HG03558 (cell line): ENCODE measurements around the gene VOPP1.

Experiments used
- ATAC-seq: cut with Tn5 transposase; IDR thresholded peaks from one replicate; pipeline ENCODE4 v1.9.1; 2021; ENCODE audit warnings: moderate number of reproducible peaks; ENCODE audit not compliant: unreplicated experiment; ENCODE audit errors: extremely low read depth

VOPP1 gene

GRCh38 chr7:55534916-55535590 lies 37.2 kb downstream of the VOPP1 start:
- no peak for ATAC-seq

GRCh38 chr7:55534262-55534915 lies 37.9 kb downstream of the VOPP1 start:
- ATAC-seq: peak; percentile 48

GRCh38 chr7:55533729-55534080 lies 38.6 kb downstream of the VOPP1 start:
- ATAC-seq: no peak

- peak; percentile 31 for ATAC-seq
Measured at GRCh38 chr7:55533050-55533728, 39.1 kb downstream of the VOPP1 start.

- ATAC-seq: peak; percentile 15
Measured at GRCh38 chr7:55532150-55532917, 40.0 kb downstream of the VOPP1 start.

- no peak for ATAC-seq
Measured at GRCh38 chr7:55531536-55531935, 40.8 kb downstream of the VOPP1 start.

GRCh38 chr7:55527307-55527706 lies 45.0 kb downstream of the VOPP1 start:
- no peak for ATAC-seq

- ATAC-seq: peak; percentile 39
Measured at GRCh38 chr7:55526770-55527169, 45.5 kb downstream of the VOPP1 start.

- no peak for ATAC-seq
Measured at GRCh38 chr7:55526329-55526728, 46.0 kb downstream of the VOPP1 start.

GRCh38 chr7:55524558-55525310 lies 47.6 kb downstream of the VOPP1 start:
- no peak for ATAC-seq

GRCh38 chr7:55523366-55523765 lies 48.9 kb downstream of the VOPP1 start:
- ATAC-seq: no peak

GRCh38 chr7:55521917-55522902 lies 50.1 kb downstream of the VOPP1 start:
- no peak for ATAC-seq

- ATAC-seq: no peak
Measured at GRCh38 chr7:55521512-55521911, 50.8 kb downstream of the VOPP1 start.

GRCh38 chr7:55520426-55521140 lies 51.7 kb downstream of the VOPP1 start:
- ATAC-seq: no peak

- ATAC-seq: no peak
Measured at GRCh38 chr7:55518836-55519235, 53.5 kb downstream of the VOPP1 start.

GRCh38 chr7:55517936-55518689 lies 54.2 kb downstream of the VOPP1 start:
- ATAC-seq: no peak

- peak; percentile 61 for ATAC-seq
Measured at GRCh38 chr7:55517191-55517633, 55.1 kb downstream of the VOPP1 start.

GRCh38 chr7:55516409-55516808 lies 55.9 kb downstream of the VOPP1 start:
- no peak for ATAC-seq
